Panc1 (cell line): ENCODE measurements around the gene NADK2. TPM values are rescaled to one million over a fixed set of nuclear protein-coding genes. Genes with fewer than 3 reads are reported as not detected.

Experiments used
- ATAC-seq: fragments of 200-7000 bp; cut with Tn5 transposase; 2 replicates; pipeline ENCODE4 v1.9.1; 2020; ENCODE audit warnings: mild to moderate bottlenecking, moderate library complexity
- BruUV-seq: library from RNA; stranded (reverse); fragments of 400-500 nt; replicated peaks from 2 replicates; lab custom pipeline; 2021; lab: Mats Ljungman, UMichigan
- CTCF ChIA-PET: fragments of 300-600 bp; sonication (Branson Sonifier 250); formaldehyde crosslinking; loops from one replicate; lab custom pipeline; 2022; ENCODE audit warnings: antibody characterized with exemption; lab: Charles Lee
- POLR2A ChIA-PET: fragments of 300-600 bp; sonication (Branson Sonifier 250); formaldehyde crosslinking; loops from one replicate; lab custom pipeline; 2022; ENCODE audit warnings: antibody characterized with exemption; lab: Charles Lee
- DNase-seq: peaks from one replicate; pipeline ENCODE4 v3.0.0-alpha.2; 2010; ENCODE audit warnings: low read depth, low spot score
- H3K27ac ChIP-seq: 2 replicates; pipeline ENCODE4 v1.5.1; 2011; ENCODE audit warnings: mild to moderate bottlenecking, low read length, inconsistent platforms
- H3K27me3 ChIP-seq: fragments of 200-500 bp; sonication (Bioruptor generic); 2 replicates; pipeline ENCODE4 v1.6.0; 2014; ENCODE audit warnings: low read length, inconsistent platforms; ENCODE audit not compliant: control insufficient read depth, insufficient read depth
- H3K36me3 ChIP-seq: fragments of 200-500 bp; sonication (Bioruptor generic); 2 replicates; pipeline ENCODE4 v1.5.1; 2014; ENCODE audit warnings: inconsistent platforms, mild to moderate bottlenecking, low read length, moderate library complexity; ENCODE audit not compliant: control insufficient read depth, insufficient read depth
- H3K4me1 ChIP-seq: 2 replicates; pipeline ENCODE4 v1.5.1; 2011; ENCODE audit warnings: inconsistent platforms, mild to moderate bottlenecking, low read length, moderate library complexity; ENCODE audit not compliant: control insufficient read depth, insufficient read depth
- H3K4me3 ChIP-seq, 2 experiments: 2 replicates each; pipeline ENCODE4 v1.5.1; 2011 to 2012; ENCODE audit warnings: low read depth in 2 of 2, low read length in 2 of 2, mild to moderate bottlenecking in 2 of 2, inconsistent platforms in 1 of 2, moderate library complexity in 1 of 2
- H3K9me3 ChIP-seq: fragments of 200-500 bp; sonication (Bioruptor generic); 2 replicates; pipeline ENCODE4 v1.5.1; 2014; ENCODE audit warnings: low read depth, mild to moderate bottlenecking, inconsistent platforms, low read length, moderate library complexity; ENCODE audit not compliant: control insufficient read depth, insufficient read depth
- CTCF ChIP-seq: fragments of 450-650 bp; IDR thresholded peaks from 2 replicates; pipeline ENCODE4 v1.5.1; 2017; ENCODE audit warnings: mild to moderate bottlenecking
- POLR2AphosphoS5 ChIP-seq: IDR thresholded peaks from 2 replicates; pipeline ENCODE4 v1.6.1; 2012; ENCODE audit warnings: mild to moderate bottlenecking, low read depth, low read length, moderate library complexity
- REST ChIP-seq, 2 experiments: IDR thresholded peaks; 2 replicates each; pipeline ENCODE4 v1.6.1; 2011 to 2012; ENCODE audit warnings: low read depth in 2 of 2, control low read depth in 1 of 2, low read length in 1 of 2, mild to moderate bottlenecking in 1 of 2, moderate library complexity in 1 of 2; ENCODE audit not compliant: insufficient read depth in 1 of 2
- SIN3A ChIP-seq: IDR thresholded peaks from 2 replicates; pipeline ENCODE4 v1.6.1; 2012; ENCODE audit warnings: low read depth, mild to moderate bottlenecking, low read length, moderate library complexity, borderline replicate concordance; ENCODE audit not compliant: insufficient read depth
- TCF7L2 ChIP-seq: IDR thresholded peaks from 2 replicates; pipeline ENCODE4 v1.6.1; 2011; ENCODE audit warnings: mild to moderate bottlenecking, low read depth, low read length, inconsistent platforms
- in situ Hi-C: cut with HindIII; loops from 2 replicates; pipeline ENCODE4 v1.10.0; 2016; ENCODE audit warnings: low sequenced_read_pairs, low pct_unique_long_range_greater_than_20kb
- intact Hi-C: fragments of 100-400 bp; cut with micrococcal nuclease; formaldehyde crosslinking; loops from one replicate; pipeline ENCODE4 v1.10.0; 2022; ENCODE audit not compliant: unreplicated experiment
- total RNA-seq: library from RNA; stranded (reverse); gene quantifications from one replicate; pipeline ENCODE4 v1.2.1, GENCODE V29; 2021; ENCODE audit not compliant: unreplicated experiment

Gene NADK2
- total RNA-seq, 1 experiment from 2014 or later = 22.5 TPM

GRCh38 chr5:36150676-36151433, 90.9 kb downstream of the NADK2 start:
- Histone ChIP-seq H3K36me3 (peaks cover 5% of the 10 kb centered on the region; the same call in 1 of the 2 replicates), H3K4me3 (peak overlapping the region; percentile 79 to 97), H3K27ac (peak overlapping the region; percentile 68), H3K27me3 (no peaks in the 10 kb centered on the region), H3K9me3 (no peaks in the 10 kb centered on the region), H3K4me1 (peaks cover 10% of the 10 kb centered on the region; the same call in 1 of the 2 replicates)
- POLR2A ChIA-PET = no interaction called here
- CTCF ChIA-PET = interaction anchor here (0.6 kb wide), 1 partner anchor 10 kb away, joined by 5 read pairs; no protein-coding TSS in a partner anchor
- intact Hi-C loops = no loop called here
- TSS peak; percentile 55 for BruUV-seq
- in situ Hi-C loops = no loop called here
- DNase-seq (peak; percentile 22), ATAC-seq (peak; percentile 41)
- TF ChIP-seq SIN3A = no peak
- TF ChIP-seq POLR2AphosphoS5 = no peak
- TF ChIP-seq CTCF = no peak
- no peak for TF ChIP-seq TCF7L2
- TF ChIP-seq REST (IDR thresholded peaks at IDR 0.05; ENCODE audit: insufficient read depth in 1 of 2, low read depth in 2 of 2, low read length in 1 of 2) = no peak

- no peak for DNase-seq
- intact Hi-C loops = no loop called here
- no peak overlapping the region for H3K27ac ChIP-seq
Observed at GRCh38 chr5:36147681-36148080, 94.0 kb downstream of the NADK2 start.

More at GRCh38 chr5:36147681-36148080, 94.0 kb downstream of the NADK2 start:
- ChIA-PET POLR2A (no interaction called here), CTCF (no interaction called here)
- H3K9me3 ChIP-seq = no peaks in the 10 kb centered on the region
- in situ Hi-C loops = no loop called here
- no peak overlapping the region for H3K4me3 ChIP-seq
- H3K36me3 ChIP-seq = peaks cover 5% of the 10 kb centered on the region; the same call in 1 of the 2 replicates
- BruUV-seq = no TSS peak
- no peaks in the 10 kb centered on the region for H3K4me1 ChIP-seq
- no peaks in the 10 kb centered on the region for H3K27me3 ChIP-seq
- TF ChIP-seq REST (IDR thresholded peaks at IDR 0.05; ENCODE audit: insufficient read depth in 1 of 2, low read depth in 2 of 2, low read length in 1 of 2) (no peak), TCF7L2 (no peak), CTCF (no peak), SIN3A (no peak), POLR2AphosphoS5 (no peak)
- ATAC-seq = no peak
